Activated CD4-positive, alpha-beta memory T cell treated with anti-CD3 and anti-CD28 coated beads, Interleukin-2, amount 10 ng/mL, durations not matched to agents 7 days and 5 days (primary cell): Measurements from ENCODE around the gene GABARAPL2. TPM values are rescaled to one million over a fixed set of nuclear protein-coding genes. Genes with fewer than 3 reads are reported as not detected.
"Not testable (repeated sequence)": the region's sequence is repeated elsewhere in the genome, so short reads cannot be mapped to it uniquely, and the experiment has no call there.

Experiments
- CTCF ChIA-PET: fragments of 350-600 bp; sonication (Branson Sonifier 250); formaldehyde crosslinking; loops from one replicate; lab custom pipeline; 2021; ENCODE audit warnings: antibody characterized with exemption, inconsistent platforms; lab: Charles Lee
- POLR2A ChIA-PET: fragments of 350-600 bp; sonication (Branson Sonifier 250); formaldehyde crosslinking; loops from one replicate; lab custom pipeline; 2021; ENCODE audit warnings: antibody characterized with exemption; lab: Charles Lee
- DNase-seq: peaks from one replicate; pipeline ENCODE4 v3.0.0-alpha.2; 2020
- H3K27ac Mint-ChIP-seq: one replicate; pipeline ENCODE4 v1.8.0; 2021; ENCODE audit warnings: mild to moderate bottlenecking, mixed read lengths
- H3K27me3 Mint-ChIP-seq: one replicate; pipeline ENCODE4 v1.8.0; 2021; ENCODE audit warnings: mixed read lengths
- H3K36me3 Mint-ChIP-seq: one replicate; pipeline ENCODE4 v1.8.0; 2021; ENCODE audit warnings: low read depth, mixed read lengths
- H3K4me1 Mint-ChIP-seq: one replicate; pipeline ENCODE4 v1.8.0; 2021; ENCODE audit warnings: mixed read lengths
- H3K4me3 Mint-ChIP-seq: one replicate; pipeline ENCODE4 v1.8.0; 2021; ENCODE audit warnings: mild to moderate bottlenecking, mixed read lengths
- H3K9me3 Mint-ChIP-seq: one replicate; pipeline ENCODE4 v1.8.0; 2021; ENCODE audit warnings: mixed read lengths
- total RNA-seq, 2 experiments: library from RNA; stranded (reverse); gene quantifications; one replicate each; pipeline ENCODE4 v1.2.3, GENCODE V29; 2021

GABARAPL2 gene
- total RNA-seq, 2 experiments from 2014 or later, result 84.9 to 86.2 TPM

- DNase-seq, result no peak
- H3K36me3 Mint-ChIP-seq, result peaks cover 49% of the 10 kb centered on the region
- no peaks in the 10 kb centered on the region for H3K27me3 Mint-ChIP-seq
- ChIA-PET POLR2A (no interaction called here), CTCF (no interaction called here)
- no peak overlapping the region for H3K4me3 Mint-ChIP-seq
- H3K27ac Mint-ChIP-seq, result no peak overlapping the region
- H3K9me3 Mint-ChIP-seq, result no peaks in the 10 kb centered on the region
- peaks cover 11% of the 10 kb centered on the region for H3K4me1 Mint-ChIP-seq
Measured at GRCh38 chr16:75578725-75579124, 12.5 kb downstream of the GABARAPL2 start.

GRCh38 chr16:75579281-75579834, 13.2 kb downstream of the GABARAPL2 start:
- POLR2A ChIA-PET, result interaction anchor here (1.9 kb wide), 1 partner anchor 68 kb away, joined by 4 read pairs; the partner anchor contains the start of genes KARS1 and TERF2IP
- H3K4me1 Mint-ChIP-seq, result peaks cover 14% of the 10 kb centered on the region
- H3K27me3 Mint-ChIP-seq, result no peaks in the 10 kb centered on the region
- H3K27ac Mint-ChIP-seq, result no peak overlapping the region
- H3K36me3 Mint-ChIP-seq, result peaks cover 43% of the 10 kb centered on the region
- no peak overlapping the region for H3K4me3 Mint-ChIP-seq
- CTCF ChIA-PET, result no interaction called here
- no peak for DNase-seq
- no peaks in the 10 kb centered on the region for H3K9me3 Mint-ChIP-seq

GRCh38 chr16:75584108-75584507, 17.9 kb downstream of the GABARAPL2 start:
- Mint-ChIP-seq H3K9me3 (no peaks in the 10 kb centered on the region), H3K4me1 (peaks cover 9% of the 10 kb centered on the region), H3K27ac (no peak overlapping the region), H3K27me3 (no peaks in the 10 kb centered on the region), H3K36me3 (peaks cover 15% of the 10 kb centered on the region), H3K4me3 (no peak overlapping the region)
- DNase-seq, result no peak
- ChIA-PET CTCF (no interaction called here), POLR2A (interaction anchor here (1.2 kb wide), 1 partner anchor 17 kb away, joined by 3 read pairs; no protein-coding TSS in a partner anchor)

- Mint-ChIP-seq H3K9me3 (no peaks in the 10 kb centered on the region), H3K27ac (no peak overlapping the region), H3K27me3 (no peaks in the 10 kb centered on the region), H3K36me3 (no peaks in the 10 kb centered on the region), H3K4me3 (no peak overlapping the region), H3K4me1 (peaks cover 8% of the 10 kb centered on the region)
- ChIA-PET POLR2A (no interaction called here), CTCF (no interaction called here)
- DNase-seq, result no peak
Measured at GRCh38 chr16:75588716-75589115, 22.5 kb downstream of the GABARAPL2 start.

GRCh38 chr16:75589306-75589705, 23.1 kb downstream of the GABARAPL2 start:
- peaks cover 11% of the 10 kb centered on the region for H3K4me1 Mint-ChIP-seq
- no peaks in the 10 kb centered on the region for H3K27me3 Mint-ChIP-seq
- POLR2A ChIA-PET, result no interaction called here
- H3K36me3 Mint-ChIP-seq, result peaks cover 3% of the 10 kb centered on the region
- H3K27ac Mint-ChIP-seq, result no peak overlapping the region
- H3K4me3 Mint-ChIP-seq, result no peak overlapping the region
- CTCF ChIA-PET, result no interaction called here
- no peaks in the 10 kb centered on the region for H3K9me3 Mint-ChIP-seq
- no peak for DNase-seq

GRCh38 chr16:75590920-75591843, 25.0 kb downstream of the GABARAPL2 start:
- ChIA-PET POLR2A (no interaction called here), CTCF (no interaction called here)
- Mint-ChIP-seq H3K4me3 (no peak overlapping the region), H3K4me1 (peaks cover 14% of the 10 kb centered on the region), H3K27me3 (no peaks in the 10 kb centered on the region), H3K9me3 (no peaks in the 10 kb centered on the region), H3K36me3 (peaks cover 7% of the 10 kb centered on the region), H3K27ac (no peak overlapping the region)
- DNase-seq, result no peak

- DNase-seq, H3K27me3 Mint-ChIP-seq, CTCF ChIA-PET, H3K9me3 Mint-ChIP-seq, POLR2A ChIA-PET, H3K4me3 Mint-ChIP-seq, H3K27ac Mint-ChIP-seq: not testable (repeated sequence)
- Mint-ChIP-seq H3K4me1 (peaks cover 14% of the 10 kb centered on the region), H3K36me3 (peaks cover 10% of the 10 kb centered on the region)
Measured at GRCh38 chr16:75591927-75592326, 25.7 kb downstream of the GABARAPL2 start.

- Mint-ChIP-seq H3K9me3 (no peaks in the 10 kb centered on the region), H3K36me3 (peaks cover 20% of the 10 kb centered on the region), H3K27ac (no peak overlapping the region), H3K4me1 (peaks cover 14% of the 10 kb centered on the region), H3K27me3 (no peaks in the 10 kb centered on the region), H3K4me3 (no peak overlapping the region)
- no peak for DNase-seq
- POLR2A ChIA-PET, result interaction anchor here (0.9 kb wide), 1 partner anchor 54 kb away, joined by 3 read pairs; the partner anchor contains the start of genes KARS1 and TERF2IP
- CTCF ChIA-PET, result interaction anchor here (0.6 kb wide), 1 partner anchor 76 kb away, joined by 3 read pairs; no protein-coding TSS in a partner anchor
Measured at GRCh38 chr16:75593308-75593707, 27.1 kb downstream of the GABARAPL2 start.

GRCh38 chr16:75593825-75594820, 27.9 kb downstream of the GABARAPL2 start:
- Mint-ChIP-seq H3K9me3 (no peaks in the 10 kb centered on the region), H3K4me1 (peaks cover 14% of the 10 kb centered on the region), H3K27ac (peak overlapping the region; percentile 47), H3K4me3 (no peak overlapping the region), H3K27me3 (no peaks in the 10 kb centered on the region), H3K36me3 (peaks cover 21% of the 10 kb centered on the region)
- CTCF ChIA-PET, result no interaction called here
- POLR2A ChIA-PET, result interaction anchor here (0.9 kb wide), 1 partner anchor 53 kb away, joined by 3 read pairs; the partner anchor contains the start of genes KARS1 and TERF2IP
- peak; percentile 17 for DNase-seq

- POLR2A ChIA-PET, result interaction anchor here (0.9 kb wide), 1 partner anchor 11 kb away, joined by 3 read pairs; no protein-coding TSS in a partner anchor
- CTCF ChIA-PET, result interaction anchor here (1.0 kb wide), 1 partner anchor 17 kb away, joined by 3 read pairs; no protein-coding TSS in a partner anchor
- Mint-ChIP-seq H3K4me1 (peaks cover 3% of the 10 kb centered on the region), H3K27me3 (no peaks in the 10 kb centered on the region), H3K27ac (no peak overlapping the region), H3K4me3 (no peak overlapping the region), H3K36me3 (peaks cover 61% of the 10 kb centered on the region), H3K9me3 (peaks cover 13% of the 10 kb centered on the region)
- no peak for DNase-seq
Measured at GRCh38 chr16:75599452-75600277, 33.5 kb downstream of the GABARAPL2 start.

GRCh38 chr16:75603241-75603640, 37.1 kb downstream of the GABARAPL2 start:
- H3K4me1 Mint-ChIP-seq, result no peaks in the 10 kb centered on the region
- POLR2A ChIA-PET, result no interaction called here
- DNase-seq, result no peak

More at GRCh38 chr16:75603241-75603640, 37.1 kb downstream of the GABARAPL2 start:
- Mint-ChIP-seq H3K4me3 (no peak overlapping the region), H3K9me3 (peaks cover 13% of the 10 kb centered on the region), H3K27ac (no peak overlapping the region), H3K27me3 (no peaks in the 10 kb centered on the region), H3K36me3 (peaks cover 63% of the 10 kb centered on the region)
- CTCF ChIA-PET, result no interaction called here
